Left colon (tissue), 2 donors: ENCODE measurements around the gene ZBTB20. TPM values are rescaled to one million over a fixed set of nuclear protein-coding genes. Genes with fewer than 3 reads are reported as not detected.
A peak's percentile ranks its signal among the peaks of the same experiment; 100 is the strongest.
"Not testable (repeated sequence)": the region's sequence is repeated elsewhere in the genome, so short reads cannot be mapped to it uniquely, and the experiment has no call there.

Experiments
- ATAC-seq: fragments of 200-7000 bp; cut with Tn5 transposase; one replicate; pipeline ENCODE4 v1.9.1; 2020; ENCODE audit warnings: mild to moderate bottlenecking, moderate library complexity
- DNase-seq, 2 donors: peaks; one replicate each; pipeline ENCODE4 v3.0.0-alpha.2; 2020
- intact Hi-C, 2 donors: fragments of 100-400 bp; cut with DNase I in 1 of 2; cut with micrococcal nuclease in 1 of 2; formaldehyde crosslinking; loops; one replicate each; pipeline versions ENCODE4 v1.11.2 to v1.14.0; 2022; cut with DNase I, micrococcal nuclease
- total RNA-seq, 2 donors: library from RNA; stranded (reverse); fragmentation: NEBNext Ultra II Directional; extraction: Animal tissue kit (Norgen Biotek cat#: 25700); gene quantifications; one replicate each; pipeline ENCODE4 v1.2.1, GENCODE V29; 2021
- donor health status: DM: no; HTN: no; CAD: no.
- donor health status: DM: yes; HTN: yes; CAD: no.

The ZBTB20 gene
- total RNA-seq, 2 donors from 2014 or later: 27.1 to 27.3 TPM

GRCh38 chr3:115151921-115152320 lies 4.8 kb upstream of the ZBTB20 start:
- intact Hi-C loops: no loop called here
- ATAC-seq (no peak), DNase-seq (no peak)

- DNase-seq (no peak), ATAC-seq (no peak)
- intact Hi-C loops: no loop called here
Observed at GRCh38 chr3:115148142-115148790, 1.2 kb upstream of the ZBTB20 start.

GRCh38 chr3:115147329-115148141 lies 447 bp upstream of the ZBTB20 start:
- peak; percentile 97 to 100 for DNase-seq
- intact Hi-C loops: no loop called here
- peak; percentile 82 for ATAC-seq

GRCh38 chr3:115146032-115146417 lies 1.1 kb downstream of the ZBTB20 start:
- intact Hi-C loops: no loop called here
- ATAC-seq (peak; percentile 35), DNase-seq (peak; percentile 51 to 58)

GRCh38 chr3:115141033-115141757 lies 5.9 kb downstream of the ZBTB20 start:
- ATAC-seq (no peak), DNase-seq (no peak)
- intact Hi-C loops: no loop called here

GRCh38 chr3:115139072-115139471 lies 8.0 kb downstream of the ZBTB20 start:
- ATAC-seq: no peak
- intact Hi-C loops: no loop called here
- no peak for DNase-seq

GRCh38 chr3:115134648-115135347 lies 12.3 kb downstream of the ZBTB20 start:
- ATAC-seq (no peak), DNase-seq (no peak)
- intact Hi-C loops: no loop called here

GRCh38 chr3:115127208-115127607 lies 19.9 kb downstream of the ZBTB20 start:
- DNase-seq: no peak
- no peak for ATAC-seq

GRCh38 chr3:115120597-115120996 lies 26.5 kb downstream of the ZBTB20 start:
- DNase-seq: no peak
- no peak for ATAC-seq
- intact Hi-C loops: no loop called here

More at GRCh38 chr3:115127208-115127607, 19.9 kb downstream of the ZBTB20 start:
- intact Hi-C loops: no loop called here

- ATAC-seq: no peak
- DNase-seq: no peak
- intact Hi-C loops: no loop called here
Observed at GRCh38 chr3:115113367-115113766, 33.7 kb downstream of the ZBTB20 start.

GRCh38 chr3:115111632-115112031 lies 35.5 kb downstream of the ZBTB20 start:
- ATAC-seq (no peak), DNase-seq (no peak)
- intact Hi-C loops: no loop called here

- intact Hi-C loops: no loop called here
Observed at GRCh38 chr3:115110830-115111229, 36.3 kb downstream of the ZBTB20 start.

GRCh38 chr3:115110066-115110465 lies 37.0 kb downstream of the ZBTB20 start:
- intact Hi-C loops, ATAC-seq, DNase-seq: not testable (repeated sequence)

More at GRCh38 chr3:115110830-115111229, 36.3 kb downstream of the ZBTB20 start:
- ATAC-seq (no peak), DNase-seq (no peak)

GRCh38 chr3:115108614-115109013 lies 38.5 kb downstream of the ZBTB20 start:
- no peak for ATAC-seq
- intact Hi-C loops: no loop called here
- no peak for DNase-seq

- no peak for ATAC-seq
- DNase-seq: no peak
- intact Hi-C loops: no loop called here
Observed at GRCh38 chr3:115102046-115102445, 45.0 kb downstream of the ZBTB20 start.

GRCh38 chr3:115100806-115101205 lies 46.3 kb downstream of the ZBTB20 start:
- DNase-seq: no peak
- intact Hi-C loops: no loop called here
- ATAC-seq: no peak

- intact Hi-C loops: no loop called here
- ATAC-seq (peak; percentile 90), DNase-seq (peak in 1 of 2 donors; percentile 11)
Observed at GRCh38 chr3:115099986-115100571, 47.0 kb downstream of the ZBTB20 start.

GRCh38 chr3:115099134-115099985 lies 47.7 kb downstream of the ZBTB20 start:
- ATAC-seq: peak; percentile 67
- no peak for DNase-seq
- intact Hi-C loops: no loop called here
